GM12878 (cell line): Measurements from ENCODE around the gene ADCK1.

Experiments used
- MAX ChIP-seq: IDR thresholded peaks from 2 replicates; pipeline ENCODE4 v1.6.1; 2012; ENCODE audit warnings: low read depth, low read length, improper control_type of control experiment
- SRF ChIP-seq, 2 experiments: IDR thresholded peaks; 2 replicates each; pipeline ENCODE4 v1.6.1; 2011; ENCODE audit warnings: low read depth in 2 of 2, low read length in 2 of 2, mild to moderate bottlenecking in 1 of 2, moderate library complexity in 1 of 2
- TF ChIP-seq, protein P1 (sequence below), 3 experiments: IDR thresholded peaks in 2 of 3; conservative IDR thresholded peaks in 1 of 3; 2 replicates each; pipeline ENCODE4 v1.5.1; 2011; ENCODE audit warnings: low read depth in 3 of 3, low read length in 3 of 3, mild to moderate bottlenecking in 3 of 3, control low read depth in 2 of 3, moderate library complexity in 2 of 3, inconsistent platforms in 1 of 3, mixed read lengths in 1 of 3; ENCODE audit not compliant: control insufficient read depth in 2 of 3, insufficient read depth in 1 of 3; ENCODE audit errors: extremely low read depth in 1 of 3

- TF ChIP-seq SRF (IDR thresholded peaks at IDR 0.05; ENCODE audit: low read depth in 2 of 2, low read length in 2 of 2) (no peak), MAX (no peak)
- TF ChIP-seq, protein P1, sequence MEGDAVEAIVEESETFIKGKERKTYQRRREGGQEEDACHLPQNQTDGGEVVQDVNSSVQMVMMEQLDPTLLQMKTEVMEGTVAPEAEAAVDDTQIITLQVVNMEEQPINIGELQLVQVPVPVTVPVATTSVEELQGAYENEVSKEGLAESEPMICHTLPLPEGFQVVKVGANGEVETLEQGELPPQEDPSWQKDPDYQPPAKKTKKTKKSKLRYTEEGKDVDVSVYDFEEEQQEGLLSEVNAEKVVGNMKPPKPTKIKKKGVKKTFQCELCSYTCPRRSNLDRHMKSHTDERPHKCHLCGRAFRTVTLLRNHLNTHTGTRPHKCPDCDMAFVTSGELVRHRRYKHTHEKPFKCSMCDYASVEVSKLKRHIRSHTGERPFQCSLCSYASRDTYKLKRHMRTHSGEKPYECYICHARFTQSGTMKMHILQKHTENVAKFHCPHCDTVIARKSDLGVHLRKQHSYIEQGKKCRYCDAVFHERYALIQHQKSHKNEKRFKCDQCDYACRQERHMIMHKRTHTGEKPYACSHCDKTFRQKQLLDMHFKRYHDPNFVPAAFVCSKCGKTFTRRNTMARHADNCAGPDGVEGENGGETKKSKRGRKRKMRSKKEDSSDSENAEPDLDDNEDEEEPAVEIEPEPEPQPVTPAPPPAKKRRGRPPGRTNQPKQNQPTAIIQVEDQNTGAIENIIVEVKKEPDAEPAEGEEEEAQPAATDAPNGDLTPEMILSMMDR (IDR thresholded peaks at IDR 0.05 in 2 of 3, conservative IDR thresholded peaks at IDR 0.05 in 1 of 3; ENCODE audit: control insufficient read depth in 2 of 3, extremely low read depth in 1 of 3, insufficient read depth in 1 of 3, low read depth in 3 of 3, low read length in 3 of 3), result no peak
Measured at GRCh38 chr14:77794357-77794756, 5.6 kb upstream of the ADCK1 start.
